Measurements from ENCODE around the gene CD28. TPM values are rescaled to one million over a fixed set of nuclear protein-coding genes. Genes with fewer than 3 reads are reported as not detected.

The CD28 gene
- total and polyA plus RNA-seq, 2 experiments from 2014 or later = 0.11 TPM

DNA sequence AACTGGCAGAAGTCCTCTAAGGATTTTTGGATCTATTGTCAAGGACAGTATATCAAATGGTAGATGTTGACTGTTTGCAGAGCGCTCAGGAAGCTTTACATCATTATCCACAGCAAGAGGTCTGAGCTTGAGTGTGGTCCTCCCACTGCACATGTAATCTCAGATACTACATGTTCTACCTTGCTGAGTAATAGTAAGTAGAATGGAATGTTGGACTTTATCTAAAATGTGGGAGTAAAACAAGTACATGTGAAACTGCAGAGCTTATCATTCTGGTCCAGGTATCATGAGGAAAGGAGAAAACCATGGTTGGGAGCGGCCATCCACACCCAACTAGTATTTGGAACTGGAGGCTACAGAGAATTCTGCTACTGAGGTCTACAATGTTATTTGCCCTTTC, 19.3 kb upstream of the CD28 start:
- 67 to 72% methylated on average over 2 of the region's 2 CpGs for WGBS, 2 experiments (ENCODE audit: low coverage in 1 of 2, low lambda C conversion rate in 2 of 2, missing lambda C conversion rate in 2 of 2)
- H4K20me1 ChIP-seq (ENCODE audit: insufficient read depth) = no peaks in the 10 kb centered on the region
- H3K27me3 ChIP-seq (replicated peaks; ENCODE audit: insufficient read depth) = no peaks in the 10 kb centered on the region
- in situ Hi-C loops (cut with MboI) = loop anchor here (10.0 kb wide), 1 partner anchor 118 kb away; no protein-coding TSS in a partner anchor
- DNase-seq = no peak
- no peaks in the 10 kb centered on the region for H3K9me3 ChIP-seq (ENCODE audit: low read depth)
- H2AFZ ChIP-seq = no peak overlapping the region
- peak overlapping the region; percentile 100 for H3K27ac ChIP-seq
- H3F3A ChIP-seq (ENCODE audit: insufficient read depth) = peaks cover 65% of the 10 kb centered on the region
- no peak overlapping the region for H3K4me2 ChIP-seq (ENCODE audit: unreplicated experiment)
- TF ChIP-seq EZH2phosphoT487 (IDR thresholded peaks at IDR 0.05; ENCODE audit: insufficient read depth, low read depth) (no peak), EZH2 (IDR thresholded peaks at IDR 0.05; ENCODE audit: insufficient read depth, poor library complexity, severe bottlenecking) (no peak)
- peaks cover 79% of the 10 kb centered on the region for H3K4me1 ChIP-seq (ENCODE audit: insufficient read depth)
- no peaks in the 10 kb centered on the region for H3K36me3 ChIP-seq (ENCODE audit: low read depth)
- no peaks in the 10 kb centered on the region for H3K9me2 ChIP-seq (ENCODE audit: insufficient read depth)
- no peak overlapping the region for H3K4me3 ChIP-seq
- no peaks in the 10 kb centered on the region for H3K79me2 ChIP-seq (ENCODE audit: insufficient read depth)
- no peak overlapping the region for H3K9ac ChIP-seq

- no peak overlapping the region for H2AFZ ChIP-seq
Measured at GRCh38 chr2:203688798-203689197, 17.6 kb upstream of the CD28 start.

DNA sequence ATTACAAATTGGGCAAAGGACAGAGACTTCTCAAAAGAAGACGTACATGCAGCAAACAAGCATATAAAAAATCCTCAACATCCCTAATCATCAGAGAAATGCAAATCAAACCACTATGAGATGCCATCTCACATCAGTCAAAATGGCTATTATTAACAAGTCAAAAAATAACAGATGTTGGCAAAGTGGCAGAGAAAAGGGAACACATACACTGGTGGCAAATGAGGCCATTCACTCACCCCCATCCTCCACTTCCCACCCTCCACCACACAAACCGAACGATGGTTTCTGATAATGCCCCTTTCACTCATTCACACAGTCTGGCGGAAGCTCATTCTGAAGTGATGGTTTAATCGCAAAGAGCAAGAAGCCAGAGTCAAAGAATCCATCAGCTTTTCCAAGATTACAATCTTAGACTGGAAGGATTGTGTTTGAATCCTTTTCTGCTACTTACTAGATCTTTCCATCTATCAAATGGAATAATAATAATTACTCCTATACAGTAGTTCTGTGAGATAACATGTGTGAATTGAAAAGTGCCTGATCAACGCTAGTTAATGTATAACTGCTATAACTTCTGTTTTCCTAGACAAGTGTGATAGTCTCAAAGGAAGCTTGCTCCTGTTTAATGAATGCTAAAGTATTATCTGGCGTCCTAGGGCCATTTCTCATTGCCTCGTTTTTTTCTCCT, 16.9 kb upstream of the CD28 start:
- Histone ChIP-seq H3F3A (ENCODE audit: insufficient read depth) (peaks cover 44% of the 10 kb centered on the region), H3K9me2 (ENCODE audit: insufficient read depth) (no peaks in the 10 kb centered on the region), H3K9me3 (ENCODE audit: low read depth) (no peaks in the 10 kb centered on the region), H3K79me2 (ENCODE audit: insufficient read depth) (no peaks in the 10 kb centered on the region), H4K20me1 (ENCODE audit: insufficient read depth) (no peaks in the 10 kb centered on the region), H3K4me2 (ENCODE audit: unreplicated experiment) (peak overlapping the region; percentile 13), H3K36me3 (ENCODE audit: low read depth) (no peaks in the 10 kb centered on the region), H3K27me3 (replicated peaks; ENCODE audit: insufficient read depth) (no peaks in the 10 kb centered on the region), H3K4me3 (0 out of 2 replicates have a peak overlapping the region, but pooled peaks have one; percentile 2), H3K27ac (peak overlapping the region; percentile 100), H3K9ac (peak overlapping the region; percentile 68), H2AFZ (no peak overlapping the region), H3K4me1 (ENCODE audit: insufficient read depth) (peaks cover 56% of the 10 kb centered on the region)
- in situ Hi-C loops (cut with MboI) = loop anchor here (10.0 kb wide), 1 partner anchor 115 kb away; no protein-coding TSS in a partner anchor
- no peak for DNase-seq
- TF ChIP-seq EZH2phosphoT487 (IDR thresholded peaks at IDR 0.05; ENCODE audit: insufficient read depth, low read depth) = no peak
- TF ChIP-seq EZH2 (IDR thresholded peaks at IDR 0.05; ENCODE audit: insufficient read depth, poor library complexity, severe bottlenecking) = no peak
- WGBS, 2 experiments (ENCODE audit: low coverage in 1 of 2, low lambda C conversion rate in 2 of 2, missing lambda C conversion rate in 2 of 2) = 91 to 92% methylated on average over 8 of the region's 8 CpGs

More at GRCh38 chr2:203688798-203689197, 17.6 kb upstream of the CD28 start:
- in situ Hi-C loops (cut with MboI) = loop anchor here (10.0 kb wide), 1 partner anchor 116 kb away; no protein-coding TSS in a partner anchor
- H3F3A ChIP-seq (ENCODE audit: insufficient read depth) = peaks cover 51% of the 10 kb centered on the region
- 0 out of 2 replicates have a peak overlapping the region, but pooled peaks have one; percentile 2 for H3K4me3 ChIP-seq
- H3K9me2 ChIP-seq (ENCODE audit: insufficient read depth) = no peaks in the 10 kb centered on the region
- 0 to 3% methylated on average over 4 of the region's 4 CpGs for WGBS, 2 experiments (ENCODE audit: low coverage in 1 of 2, low lambda C conversion rate in 2 of 2, missing lambda C conversion rate in 2 of 2)
- DNase-seq = peak; percentile 92
- peak overlapping the region; percentile 100 for H3K27ac ChIP-seq
- H3K27me3 ChIP-seq (replicated peaks; ENCODE audit: insufficient read depth) = no peaks in the 10 kb centered on the region
- H3K4me2 ChIP-seq (ENCODE audit: unreplicated experiment) = peak overlapping the region; percentile 41
- H4K20me1 ChIP-seq (ENCODE audit: insufficient read depth) = no peaks in the 10 kb centered on the region
- H3K9me3 ChIP-seq (ENCODE audit: low read depth) = no peaks in the 10 kb centered on the region
- no peaks in the 10 kb centered on the region for H3K36me3 ChIP-seq (ENCODE audit: low read depth)
- no peaks in the 10 kb centered on the region for H3K79me2 ChIP-seq (ENCODE audit: insufficient read depth)
- H3K4me1 ChIP-seq (ENCODE audit: insufficient read depth) = peaks cover 64% of the 10 kb centered on the region
- TF ChIP-seq EZH2 (IDR thresholded peaks at IDR 0.05; ENCODE audit: insufficient read depth, poor library complexity, severe bottlenecking) (no peak), EZH2phosphoT487 (IDR thresholded peaks at IDR 0.05; ENCODE audit: insufficient read depth, low read depth) (no peak)
- H3K9ac ChIP-seq = peak overlapping the region; percentile 68

DNA sequence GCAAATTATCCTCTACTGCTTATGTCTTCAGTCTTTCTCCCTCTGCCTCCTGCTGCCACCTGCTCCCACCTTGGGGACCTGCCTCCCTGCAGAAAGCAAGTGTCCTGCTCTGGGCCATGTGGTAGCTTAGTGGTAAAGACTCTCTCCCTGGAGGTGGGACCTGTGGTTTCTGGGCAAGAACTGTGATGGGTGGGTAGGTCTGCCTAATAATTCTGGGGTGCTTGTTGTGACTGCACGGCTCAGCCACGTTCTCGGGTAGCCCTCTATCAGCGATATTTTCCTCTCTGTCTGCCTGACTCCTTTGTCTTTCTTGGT, 16.4 kb upstream of the CD28 start:
- H3K79me2 ChIP-seq (ENCODE audit: insufficient read depth) = no peaks in the 10 kb centered on the region
- 0 out of 2 replicates have a peak overlapping the region, but pooled peaks have one; percentile 5 for H3K27ac ChIP-seq
- H3K9me3 ChIP-seq (ENCODE audit: low read depth) = no peaks in the 10 kb centered on the region
- peaks cover 39% of the 10 kb centered on the region for H3F3A ChIP-seq (ENCODE audit: insufficient read depth)
- no peaks in the 10 kb centered on the region for H3K9me2 ChIP-seq (ENCODE audit: insufficient read depth)
- in situ Hi-C loops (cut with MboI) = no loop called here
- 95 to 96% methylated on average over 4 of the region's 4 CpGs for WGBS, 2 experiments (ENCODE audit: low coverage in 1 of 2, low lambda C conversion rate in 2 of 2, missing lambda C conversion rate in 2 of 2)
- H3K36me3 ChIP-seq (ENCODE audit: low read depth) = no peaks in the 10 kb centered on the region
- H3K4me3 ChIP-seq = no peak overlapping the region
- no peaks in the 10 kb centered on the region for H4K20me1 ChIP-seq (ENCODE audit: insufficient read depth)
- H3K4me1 ChIP-seq (ENCODE audit: insufficient read depth) = peaks cover 51% of the 10 kb centered on the region
- no peak overlapping the region for H3K4me2 ChIP-seq (ENCODE audit: unreplicated experiment)
- H3K27me3 ChIP-seq (replicated peaks; ENCODE audit: insufficient read depth) = no peaks in the 10 kb centered on the region
- no peak for DNase-seq
- no peak overlapping the region for H3K9ac ChIP-seq
- H2AFZ ChIP-seq = no peak overlapping the region
- no peak for TF ChIP-seq EZH2 (IDR thresholded peaks at IDR 0.05; ENCODE audit: insufficient read depth, poor library complexity, severe bottlenecking)
- TF ChIP-seq EZH2phosphoT487 (IDR thresholded peaks at IDR 0.05; ENCODE audit: insufficient read depth, low read depth) = no peak

All from GM23248 (cell line).